HG03520 (cell line): ENCODE measurements around the gene VTI1B.
"Not testable (repeated sequence)": the region's sequence is repeated elsewhere in the genome, so short reads cannot be mapped to it uniquely, and the experiment has no call there.

Source experiments
- ATAC-seq: cut with Tn5 transposase; IDR thresholded peaks from one replicate; pipeline ENCODE4 v1.9.1; 2021; ENCODE audit warnings: mild to moderate bottlenecking, moderate library complexity; ENCODE audit not compliant: unreplicated experiment

Gene VTI1B

GRCh38 chr14:67674480-67675218, at the start of gene VTI1B:
TSS of gene VTI1B (minus strand) at chr14:67674632. CDS start at chr14:67674489, 143 bp downstream.
- peak; percentile 70 for ATAC-seq

- ATAC-seq: no peak
Measured at GRCh38 chr14:67722293-67722692, 47.9 kb upstream of the VTI1B start.

- no peak for ATAC-seq
Measured at GRCh38 chr14:67721875-67722274, 47.4 kb upstream of the VTI1B start.

GRCh38 chr14:67719866-67720265, 45.4 kb upstream of the VTI1B start:
- ATAC-seq: no peak

GRCh38 chr14:67719385-67719784, 45.0 kb upstream of the VTI1B start:
- not testable (repeated sequence) for ATAC-seq

- no peak for ATAC-seq
Measured at GRCh38 chr14:67718265-67718664, 43.8 kb upstream of the VTI1B start.

GRCh38 chr14:67717048-67717447, 42.6 kb upstream of the VTI1B start:
- ATAC-seq: no peak

- ATAC-seq: no peak
Measured at GRCh38 chr14:67710209-67710608, 35.8 kb upstream of the VTI1B start.

GRCh38 chr14:67709796-67710195, 35.4 kb upstream of the VTI1B start:
- ATAC-seq: not testable (repeated sequence)

- ATAC-seq: not testable (repeated sequence)
Measured at GRCh38 chr14:67709346-67709745, 34.9 kb upstream of the VTI1B start.

GRCh38 chr14:67705211-67705610, 30.8 kb upstream of the VTI1B start:
- ATAC-seq: no peak

GRCh38 chr14:67704484-67705089, 30.2 kb upstream of the VTI1B start:
- no peak for ATAC-seq

GRCh38 chr14:67703997-67704396, 29.6 kb upstream of the VTI1B start:
- ATAC-seq: no peak

- ATAC-seq: not testable (repeated sequence)
Measured at GRCh38 chr14:67701492-67701891, 27.1 kb upstream of the VTI1B start, which contains the start of gene RDH12. TSS of gene RDH12 (plus strand) at chr14:67701886. CDS start at chr14:67722643, 20,757 bp downstream.

- no peak for ATAC-seq
Measured at GRCh38 chr14:67698179-67698578, 23.7 kb upstream of the VTI1B start.

- no peak for ATAC-seq
Measured at GRCh38 chr14:67697006-67697405, 22.6 kb upstream of the VTI1B start.

- peak; percentile 65 for ATAC-seq
Measured at GRCh38 chr14:67695394-67695949, 21.0 kb upstream of the VTI1B start, which contains the start of gene RDH11. TSS of gene RDH11 (minus strand) at chr14:67695764. CDS start at chr14:67695703, 61 bp downstream.

- ATAC-seq: peak; percentile 79
Measured at GRCh38 chr14:67694791-67695393, 20.5 kb upstream of the VTI1B start.

- ATAC-seq: no peak
Measured at GRCh38 chr14:67690011-67690410, 15.6 kb upstream of the VTI1B start.

GRCh38 chr14:67683842-67684241, 9.4 kb upstream of the VTI1B start:
- ATAC-seq: no peak

- ATAC-seq: no peak
Measured at GRCh38 chr14:67680941-67681340, 6.5 kb upstream of the VTI1B start.
